SK-N-SH treated with all-trans-retinoic acid at 6 μM for 48 hours (cell line): ENCODE results near the gene MLIP.

ENCODE experiments used
- ATAC-seq: fragments of 200-7000 bp; cut with Tn5 transposase; 3 replicates; pipeline ENCODE4 v1.9.1; 2020; ENCODE audit warnings: mild to moderate bottlenecking, moderate library complexity
- ARNTL ChIP-seq: fragments of 450-650 bp; formaldehyde crosslinking; IDR thresholded peaks from 2 replicates; pipeline ENCODE4 v1.5.0; 2020; ENCODE audit warnings: low read depth, mild to moderate bottlenecking, moderate library complexity, borderline replicate concordance
- BACH2 ChIP-seq: fragments of 250-450 bp; sonication (Bioruptor Pico); IDR thresholded peaks from 2 replicates; pipeline ENCODE4 v1.9.0; 2021; ENCODE audit warnings: mild to moderate bottlenecking, borderline replicate concordance
- CREB5 ChIP-seq: fragments of 250-450 bp; sonication (Bioruptor Pico); IDR thresholded peaks from 2 replicates; pipeline ENCODE4 v1.5.1; 2020; ENCODE audit warnings: low read depth, mild to moderate bottlenecking, moderate library complexity
- CSDC2 ChIP-seq: fragments of 250-450 bp; sonication (Bioruptor Pico); IDR thresholded peaks from 2 replicates; pipeline ENCODE4 v1.5.0; 2020; ENCODE audit warnings: mild to moderate bottlenecking, moderate library complexity
- ESRRG ChIP-seq: fragments of 250-450 bp; sonication (Bioruptor Pico); IDR thresholded peaks from 2 replicates; pipeline ENCODE4 v1.6.1; 2021; ENCODE audit warnings: mild to moderate bottlenecking
- GLIS3 ChIP-seq: fragments of 250-450 bp; sonication (Bioruptor Pico); IDR thresholded peaks from 2 replicates; pipeline ENCODE4 v1.5.0; 2020; ENCODE audit warnings: mild to moderate bottlenecking, moderate library complexity
- ISL1 ChIP-seq: fragments of 250-450 bp; sonication (Bioruptor Pico); IDR thresholded peaks from 2 replicates; pipeline ENCODE4 v2.1.2; 2022; ENCODE audit warnings: mild to moderate bottlenecking, moderate library complexity
- OSR1 ChIP-seq: fragments of 250-450 bp; sonication (Bioruptor Pico); IDR thresholded peaks from 2 replicates; pipeline ENCODE4 v1.8.0; 2022; ENCODE audit warnings: moderate library complexity, mild to moderate bottlenecking, inconsistent platforms
- PATZ1 ChIP-seq: fragments of 250-450 bp; sonication (Bioruptor Pico); IDR thresholded peaks from 2 replicates; pipeline ENCODE4 v1.8.0; 2020; ENCODE audit warnings: mild to moderate bottlenecking, moderate library complexity, borderline replicate concordance
- PPARA ChIP-seq: fragments of 250-450 bp; sonication (Bioruptor Pico); IDR thresholded peaks from 2 replicates; pipeline ENCODE4 v1.5.0; 2020; ENCODE audit warnings: mild to moderate bottlenecking, borderline replicate concordance
- RARB ChIP-seq: fragments of 250-450 bp; sonication (Bioruptor Pico); IDR thresholded peaks from 2 replicates; pipeline ENCODE4 v1.8.0; 2021; ENCODE audit warnings: mild to moderate bottlenecking, moderate library complexity
- SNAI2 ChIP-seq: fragments of 250-450 bp; sonication (Bioruptor Pico); IDR thresholded peaks from 2 replicates; pipeline ENCODE4 v1.5.0; 2020; ENCODE audit warnings: mild to moderate bottlenecking, moderate library complexity
- TOX ChIP-seq: fragments of 250-450 bp; sonication (Bioruptor Pico); IDR thresholded peaks from 2 replicates; pipeline ENCODE4 v1.8.0; 2021; ENCODE audit warnings: mild to moderate bottlenecking, moderate library complexity, borderline replicate concordance
- TSHZ2 ChIP-seq: fragments of 250-450 bp; sonication (Bioruptor Pico); IDR thresholded peaks from 2 replicates; pipeline ENCODE4 v1.5.0; 2020; ENCODE audit warnings: mild to moderate bottlenecking, moderate library complexity
- ZC3H10 ChIP-seq: fragments of 250-450 bp; sonication (Bioruptor Pico); IDR thresholded peaks from 2 replicates; pipeline ENCODE4 v1.5.1; 2021; ENCODE audit warnings: mild to moderate bottlenecking, moderate library complexity
- ZFP3 ChIP-seq: fragments of 250-450 bp; sonication (Bioruptor Pico); IDR thresholded peaks from 2 replicates; pipeline ENCODE4 v1.5.0; 2020; ENCODE audit warnings: mild to moderate bottlenecking, moderate library complexity
- ZNF565 ChIP-seq: fragments of 450-650 bp; formaldehyde crosslinking; conservative IDR thresholded peaks from 2 replicates; pipeline ENCODE4 v1.5.0; 2020; ENCODE audit warnings: low read depth, mild to moderate bottlenecking, moderate library complexity
- ZNF70 ChIP-seq: fragments of 450-650 bp; formaldehyde crosslinking; IDR thresholded peaks from 2 replicates; pipeline ENCODE4 v1.5.0; 2020; ENCODE audit warnings: mild to moderate bottlenecking, moderate library complexity
- ZNF8 ChIP-seq: fragments of 450-650 bp; formaldehyde crosslinking; IDR thresholded peaks from 2 replicates; pipeline ENCODE4 v1.5.0; 2020; ENCODE audit warnings: mild to moderate bottlenecking, moderate library complexity
- TF ChIP-seq, protein P1 (sequence below): fragments of 250-450 bp; sonication (Bioruptor Pico); IDR thresholded peaks from 2 replicates; pipeline ENCODE4 v1.8.0; 2021; ENCODE audit warnings: low read depth, mild to moderate bottlenecking, moderate library complexity, borderline replicate concordance
- TF ChIP-seq, protein P2 (sequence below): fragments of 250-450 bp; sonication (Bioruptor Pico); IDR thresholded peaks from 2 replicates; pipeline ENCODE4 v1.5.1; 2021; ENCODE audit warnings: mild to moderate bottlenecking, moderate library complexity

The MLIP gene

GRCh38 chr6:54308289-54308985, 197.2 kb downstream of the MLIP start, which contains the start of gene TINAG:
TSS of gene TINAG (plus strand) at chr6:54308441. CDS start at chr6:54308551, 110 bp downstream.
- ATAC-seq, result peak; percentile 52; the same call in 2 of the 3 replicates
- TF ChIP-seq ZNF70 (no peak), BACH2 (CRISPR knock-in tag) (no peak), ZNF565 (no peak), TOX (CRISPR knock-in tag) (no peak), ZNF8 (CRISPR knock-in tag) (no peak), ESRRG (CRISPR knock-in tag) (no peak), ISL1 (no peak), OSR1 (no peak), CREB5 (CRISPR knock-in tag) (no peak), TSHZ2 (CRISPR knock-in tag) (no peak), ARNTL (no peak), SNAI2 (CRISPR knock-in tag) (no peak), CSDC2 (CRISPR knock-in tag) (no peak), RARB (CRISPR knock-in tag) (no peak), PATZ1 (CRISPR knock-in tag) (no peak), GLIS3 (CRISPR knock-in tag) (no peak)
- TF ChIP-seq, protein P1, sequence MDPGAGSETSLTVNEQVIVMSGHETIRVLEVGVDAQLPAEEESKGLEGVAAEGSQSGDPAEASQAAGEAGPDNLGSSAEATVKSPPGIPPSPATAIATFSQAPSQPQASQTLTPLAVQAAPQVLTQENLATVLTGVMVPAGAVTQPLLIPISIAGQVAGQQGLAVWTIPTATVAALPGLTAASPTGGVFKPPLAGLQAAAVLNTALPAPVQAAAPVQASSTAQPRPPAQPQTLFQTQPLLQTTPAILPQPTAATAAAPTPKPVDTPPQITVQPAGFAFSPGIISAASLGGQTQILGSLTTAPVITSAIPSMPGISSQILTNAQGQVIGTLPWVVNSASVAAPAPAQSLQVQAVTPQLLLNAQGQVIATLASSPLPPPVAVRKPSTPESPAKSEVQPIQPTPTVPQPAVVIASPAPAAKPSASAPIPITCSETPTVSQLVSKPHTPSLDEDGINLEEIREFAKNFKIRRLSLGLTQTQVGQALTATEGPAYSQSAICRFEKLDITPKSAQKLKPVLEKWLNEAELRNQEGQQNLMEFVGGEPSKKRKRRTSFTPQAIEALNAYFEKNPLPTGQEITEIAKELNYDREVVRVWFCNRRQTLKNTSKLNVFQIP (CRISPR knock-in tag), result no peak
- TF ChIP-seq, all 23 proteins: peak for 0

DNA sequence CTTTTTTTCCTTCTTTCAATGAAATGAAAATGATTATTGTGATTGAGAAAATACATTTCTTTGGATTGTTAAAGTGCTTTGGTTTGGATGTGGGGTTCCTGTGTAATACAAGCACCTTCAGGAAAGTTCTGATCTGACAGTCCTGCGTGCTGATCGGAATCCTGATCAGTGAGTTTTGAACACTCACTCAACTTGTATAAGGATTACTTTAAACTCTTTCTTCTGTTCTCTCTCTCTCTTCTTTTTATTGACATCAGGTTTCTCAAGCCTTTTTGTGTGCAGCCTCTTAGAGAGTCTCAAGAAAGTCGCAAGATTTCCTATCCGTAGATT, 197.7 kb downstream of the MLIP start:
- ATAC-seq, result peak; percentile 54
- TF ChIP-seq CSDC2 (CRISPR knock-in tag), result no peak
- no peak for TF ChIP-seq ZNF565
- TF ChIP-seq, protein P2, sequence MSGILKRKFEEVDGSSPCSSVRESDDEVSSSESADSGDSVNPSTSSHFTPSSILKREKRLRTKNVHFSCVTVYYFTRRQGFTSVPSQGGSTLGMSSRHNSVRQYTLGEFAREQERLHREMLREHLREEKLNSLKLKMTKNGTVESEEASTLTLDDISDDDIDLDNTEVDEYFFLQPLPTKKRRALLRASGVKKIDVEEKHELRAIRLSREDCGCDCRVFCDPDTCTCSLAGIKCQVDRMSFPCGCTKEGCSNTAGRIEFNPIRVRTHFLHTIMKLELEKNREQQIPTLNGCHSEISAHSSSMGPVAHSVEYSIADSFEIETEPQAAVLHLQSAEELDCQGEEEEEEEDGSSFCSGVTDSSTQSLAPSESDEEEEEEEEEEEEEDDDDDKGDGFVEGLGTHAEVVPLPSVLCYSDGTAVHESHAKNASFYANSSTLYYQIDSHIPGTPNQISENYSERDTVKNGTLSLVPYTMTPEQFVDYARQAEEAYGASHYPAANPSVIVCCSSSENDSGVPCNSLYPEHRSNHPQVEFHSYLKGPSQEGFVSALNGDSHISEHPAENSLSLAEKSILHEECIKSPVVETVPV (CRISPR knock-in tag), result no peak
- TF ChIP-seq RARB (CRISPR knock-in tag), result no peak
- no peak for TF ChIP-seq CREB5 (CRISPR knock-in tag)

DNA sequence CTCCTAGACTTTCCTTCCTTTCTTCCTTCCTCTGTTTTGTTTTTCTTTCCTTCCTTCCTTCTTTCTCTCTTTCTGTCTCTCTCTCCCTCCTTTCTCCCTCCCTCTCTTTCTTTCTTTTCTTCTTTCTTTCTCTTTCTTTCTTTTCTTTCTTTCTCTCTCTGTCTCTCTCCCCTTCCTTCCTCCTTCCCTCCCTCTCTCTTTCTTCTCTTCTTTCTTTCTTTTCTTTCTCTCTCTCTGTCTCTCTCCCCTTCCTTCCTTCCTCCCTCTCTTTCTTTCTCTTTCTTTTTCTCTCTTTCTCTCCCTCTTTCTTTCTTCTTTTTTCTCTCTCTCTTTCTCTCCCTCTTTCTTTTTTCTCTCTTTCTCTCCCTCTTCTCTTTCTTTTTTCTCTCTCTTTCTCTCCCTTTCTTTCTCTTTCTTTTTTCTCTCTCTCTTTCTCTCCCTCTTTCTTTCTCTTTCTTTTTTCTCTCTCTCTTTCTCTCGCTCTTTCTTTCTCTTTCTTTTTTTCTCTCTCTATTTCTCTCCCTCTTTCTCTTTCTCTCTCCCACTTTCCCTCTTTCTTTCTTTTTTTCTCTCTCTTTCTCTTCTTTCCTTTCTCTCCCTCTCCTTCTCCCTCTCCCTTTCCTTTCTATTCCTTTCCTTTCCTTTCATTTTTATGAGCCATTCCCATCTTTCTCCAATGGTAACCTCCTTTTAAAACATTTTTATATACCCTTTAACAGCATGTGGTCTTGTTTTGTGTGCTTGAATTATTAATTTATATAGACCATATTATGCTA, 199.3 kb downstream of the MLIP start:
- ATAC-seq, result no peak
- TF ChIP-seq ZFP3 (CRISPR knock-in tag), result no peak
- no peak for TF ChIP-seq PPARA (CRISPR knock-in tag)
- TF ChIP-seq ZC3H10, result no peak
- TF ChIP-seq, protein P2 (CRISPR knock-in tag), result no peak
- TF ChIP-seq RARB (CRISPR knock-in tag), result no peak
- no peak for TF ChIP-seq TSHZ2 (CRISPR knock-in tag)
